B cell (primary cell): ENCODE results near the gene INSIG1. TPM values are rescaled to one million over a fixed set of nuclear protein-coding genes. Genes with fewer than 3 reads are reported as not detected.

Experiments
- ATAC-seq: fragments of 200-7000 bp; cut with Tn5 transposase; one replicate; pipeline ENCODE4 v1.10.0; 2021; ENCODE audit warnings: low read depth, mild to moderate bottlenecking, moderate number of reproducible peaks, moderate library complexity
- CTCF ChIA-PET: fragments of 350-600 bp; sonication (Branson Sonifier 250); formaldehyde crosslinking; loops from one replicate; lab custom pipeline; 2021; ENCODE audit warnings: antibody characterized with exemption, inconsistent platforms; lab: Charles Lee
- POLR2A ChIA-PET: fragments of 350-600 bp; sonication (Branson Sonifier 250); formaldehyde crosslinking; loops from one replicate; lab custom pipeline; 2021; ENCODE audit warnings: antibody characterized with exemption; lab: Charles Lee
- DNase-seq: peaks from one replicate; pipeline ENCODE4 v3.0.0; 2013
- H2AFZ ChIP-seq: 2 replicates; pipeline ENCODE4 v1.6.1; 2012; ENCODE audit warnings: mild to moderate bottlenecking, low read depth, low read length; ENCODE audit not compliant: insufficient read depth, poor library complexity, severe bottlenecking
- H3K27ac ChIP-seq, 2 donors: 1 replicate in 1 of 2; 2 replicates in 1 of 2; pipeline ENCODE4 v1.5.1; 2012 to 2013; ENCODE audit warnings: low read length in 2 of 2, mild to moderate bottlenecking in 2 of 2, moderate library complexity in 1 of 2
- H3K27me3 ChIP-seq, 4 experiments: fragments of 200-600 bp in 1 of 4; sonication (generic) in 1 of 4; replicated peaks in 1 of 4; 1 replicate in 2 of 4; 2 replicates in 2 of 4; pipeline versions ENCODE4 v1.6.1 to v1.7.0; 2013 to 2016; ENCODE audit warnings: low read length in 3 of 4, mild to moderate bottlenecking in 2 of 4, mixed read lengths in 1 of 4, moderate library complexity in 1 of 4; ENCODE audit not compliant: insufficient read depth in 4 of 4, control insufficient read depth in 3 of 4; ENCODE audit errors: control extremely low read depth in 1 of 4
- H3K36me3 ChIP-seq, 2 experiments: replicated peaks in 1 of 2; 1 replicate in 1 of 2; 2 replicates in 1 of 2; pipeline versions ENCODE4 v1.6.1 to v1.7.1; 2013; ENCODE audit warnings: low read length in 1 of 2; ENCODE audit not compliant: insufficient read depth in 2 of 2, control insufficient read depth in 1 of 2; ENCODE audit errors: control extremely low read depth in 1 of 2, extremely low read depth in 1 of 2
- H3K4me1 ChIP-seq, 2 donors: fragments of 200-600 bp in 1 of 2; sonication (generic) in 1 of 2; 1 replicate in 1 of 2; 2 replicates in 1 of 2; pipeline versions ENCODE4 v1.5.1 to v1.6.1; 2013 to 2017; ENCODE audit warnings: low read length in 2 of 2; ENCODE audit not compliant: control insufficient read depth in 2 of 2, insufficient read depth in 2 of 2
- H3K4me2 ChIP-seq: replicated peaks from 2 replicates; pipeline ENCODE3; 2012; ENCODE audit warnings: mild to moderate bottlenecking, low read depth, low read length; ENCODE audit not compliant: poor library complexity, severe bottlenecking
- H3K4me3 ChIP-seq, 5 experiments: fragments of 200-600 bp in 1 of 5; sonication (generic) in 1 of 5; 1 replicate in 3 of 5; 2 replicates in 2 of 5; pipeline versions ENCODE4 v1.5.1 to v1.7.0; 2011 to 2016; ENCODE audit warnings: low read length in 4 of 5, mild to moderate bottlenecking in 4 of 5, low read depth in 2 of 5, control low read depth in 1 of 5, moderate library complexity in 1 of 5; ENCODE audit not compliant: insufficient read depth in 1 of 5; ENCODE audit errors: control extremely low read depth in 1 of 5, extremely low read depth in 1 of 5
- H3K79me2 ChIP-seq: fragments of 200-600 bp; sonication (generic); one replicate; pipeline ENCODE4 v1.6.0; 2016; ENCODE audit warnings: low read length; ENCODE audit not compliant: control insufficient read depth, insufficient read depth
- H3K9ac ChIP-seq: fragments of 200-600 bp; sonication (generic); 2 replicates; pipeline ENCODE4 v1.6.1; 2017; ENCODE audit warnings: mild to moderate bottlenecking, low read length, moderate library complexity
- H3K9me3 ChIP-seq, 3 donors: one replicate each; pipeline versions ENCODE4 v1.6.1 to v1.7.1; 2013; ENCODE audit warnings: low read length in 2 of 3; ENCODE audit not compliant: control insufficient read depth in 2 of 3, insufficient read depth in 1 of 3; ENCODE audit errors: control extremely low read depth in 1 of 3
- H4K20me1 ChIP-seq: 2 replicates; pipeline ENCODE4 v1.6.0; 2012; ENCODE audit warnings: mild to moderate bottlenecking, low read length; ENCODE audit not compliant: insufficient read depth, control insufficient read depth, poor library complexity, severe bottlenecking
- H3K27ac Mint-ChIP-seq: one replicate; pipeline ENCODE4 v1.8.0; 2021; ENCODE audit warnings: mixed read lengths
- H3K27me3 Mint-ChIP-seq: one replicate; pipeline ENCODE4 v1.8.0; 2021; ENCODE audit warnings: mixed read lengths
- H3K4me1 Mint-ChIP-seq: one replicate; pipeline ENCODE4 v1.8.0; 2021; ENCODE audit warnings: mixed read lengths
- H3K4me3 Mint-ChIP-seq: one replicate; pipeline ENCODE4 v1.8.0; 2021; ENCODE audit warnings: mixed read lengths
- H3K9me3 Mint-ChIP-seq: one replicate; pipeline ENCODE4 v1.8.0; 2022; ENCODE audit warnings: mixed read lengths; ENCODE audit not compliant: insufficient read depth
- CTCF ChIP-seq: fragments of 200-600 bp; IDR thresholded peaks from one replicate; pipeline ENCODE4 v1.8.0; 2022; ENCODE audit warnings: antibody characterized with exemption, mild to moderate bottlenecking
- EZH2 ChIP-seq: IDR thresholded peaks from 2 replicates; pipeline ENCODE4 v1.6.1; 2012; ENCODE audit warnings: borderline replicate concordance, low read depth, mild to moderate bottlenecking, moderate library complexity, low read length; ENCODE audit not compliant: insufficient read depth, poor library complexity, severe bottlenecking
- WGBS: methylation state at CpG from one replicate; pipeline ENCODE4 v1.1.5; 2013; ENCODE audit warnings: missing lambda C conversion rate; ENCODE audit not compliant: insufficient coverage; 5-methylcytosine and 5-hydroxymethylcytosine counted together
- intact Hi-C: fragments of 100-400 bp; cut with micrococcal nuclease; formaldehyde crosslinking; loops from one replicate; pipeline ENCODE4 v1.10.0; 2022
- polyA plus RNA-seq: library from polyadenylated mRNA; depleted of rRNA; stranded (reverse); fragments of >200 nt; gene quantifications from 2 replicates; pipeline ENCODE4 v1.2.3, GENCODE V29; 2012
- total RNA-seq, 2 donors: library from RNA; stranded (reverse); fragments of 120-200 nt in 1 of 2; gene quantifications; 1 replicate in 1 of 2; 2 replicates in 1 of 2; pipeline versions ENCODE4 v1.2.3 to v1.2.4, GENCODE V29; 2013 to 2022

The INSIG1 gene
- total and polyA plus RNA-seq, 2 donors (not counting 1 experiment from before 2014, with no cell fraction given): 32.2 to 56.2 TPM

GRCh38 chr7:155354371-155355048 is 56.8 kb downstream of the INSIG1 start:
- Histone ChIP-seq H3K36me3 (no peaks in the 10 kb centered on the region), H3K9me3 (peaks cover 0 to 6% (median 0%) of the 10 kb centered on the region in 3 donors), H3K27me3 (peaks cover 0 to 28% (median 11%) of the 10 kb centered on the region in 4 experiments), H3K27ac (no peak overlapping the region), H2AFZ (no peak overlapping the region), H3K4me1 (peaks cover 2 to 14% of the 10 kb centered on the region in 2 donors), H3K9ac (no peak overlapping the region), H3K4me3 (no peak overlapping the region), H3K79me2 (no peaks in the 10 kb centered on the region), H4K20me1 (no peaks in the 10 kb centered on the region), H3K4me2 (no peak overlapping the region)
- WGBS: 78% methylated on average over 20 of the region's 20 CpGs
- ChIA-PET CTCF (no interaction called here), POLR2A (no interaction called here)
- H3K4me1 Mint-ChIP-seq: peaks cover 2% of the 10 kb centered on the region
- ATAC-seq (no peak), DNase-seq (no peak)
- H3K27me3 Mint-ChIP-seq: peaks cover 21% of the 10 kb centered on the region
- H3K9me3 Mint-ChIP-seq: no peaks in the 10 kb centered on the region
- intact Hi-C loops: no loop called here
- no peak for TF ChIP-seq CTCF
- no peak for TF ChIP-seq EZH2
- no peak overlapping the region for H3K27ac Mint-ChIP-seq
- no peak overlapping the region for H3K4me3 Mint-ChIP-seq

- Histone ChIP-seq H3K4me2 (no peak overlapping the region), H4K20me1 (no peaks in the 10 kb centered on the region), H3K9me3 (no peaks in the 10 kb centered on the region), H2AFZ (no peak overlapping the region), H3K9ac (no peak overlapping the region), H3K4me1 (peaks cover 8 to 20% of the 10 kb centered on the region in 2 donors), H3K4me3 (no peak overlapping the region), H3K27me3 (peaks cover 0 to 27% (median 13%) of the 10 kb centered on the region in 4 experiments), H3K36me3 (no peaks in the 10 kb centered on the region), H3K27ac (no peak overlapping the region), H3K79me2 (no peaks in the 10 kb centered on the region)
- ChIA-PET CTCF (interaction anchor here (1.6 kb wide), 1 partner anchor 10 kb away, joined by 5 read pairs; no protein-coding TSS in a partner anchor), POLR2A (no interaction called here)
- Mint-ChIP-seq H3K9me3 (no peaks in the 10 kb centered on the region), H3K4me3 (no peak overlapping the region), H3K27ac (no peak overlapping the region), H3K27me3 (peaks cover 25% of the 10 kb centered on the region), H3K4me1 (peaks cover 8% of the 10 kb centered on the region)
- intact Hi-C loops: no loop called here
- DNase-seq (no peak), ATAC-seq (no peak)
- TF ChIP-seq CTCF: no peak
- TF ChIP-seq EZH2: no peak
- 89% methylated on average over 11 of the region's 11 CpGs for WGBS
Observed at GRCh38 chr7:155355176-155355575, 57.5 kb downstream of the INSIG1 start.
